Muscle layer of duodenum (tissue), 2 donors: ENCODE measurements around the gene TYSND1.

Source experiments
- H3K27ac ChIP-seq: one replicate; pipeline ENCODE4 v1.7.0; 2013; ENCODE audit warnings: mild to moderate bottlenecking, low read length
- H3K27me3 ChIP-seq: one replicate; pipeline ENCODE4 v1.7.0; 2013; ENCODE audit warnings: low read depth, mild to moderate bottlenecking, control low read depth, low read length
- H3K36me3 ChIP-seq, 2 donors: one replicate each; pipeline ENCODE4 v1.7.0; 2013; ENCODE audit warnings: low read length in 2 of 2, control low read depth in 1 of 2, mild to moderate bottlenecking in 1 of 2; ENCODE audit not compliant: insufficient read depth in 2 of 2, control insufficient read depth in 1 of 2
- H3K4me1 ChIP-seq, 2 donors: one replicate each; pipeline ENCODE4 v1.7.0; 2013; ENCODE audit warnings: low read length in 2 of 2, mild to moderate bottlenecking in 2 of 2, control low read depth in 1 of 2, moderate library complexity in 1 of 2; ENCODE audit not compliant: insufficient read depth in 2 of 2, control insufficient read depth in 1 of 2
- H3K4me3 ChIP-seq, 2 donors: one replicate each; pipeline ENCODE4 v1.7.0; 2013; ENCODE audit warnings: low read length in 2 of 2, low read depth in 1 of 2, mild to moderate bottlenecking in 1 of 2
- H3K9me3 ChIP-seq, 2 donors: one replicate each; pipeline ENCODE4 v1.7.0; 2013; ENCODE audit warnings: low read length in 2 of 2, control low read depth in 1 of 2, mild to moderate bottlenecking in 1 of 2; ENCODE audit not compliant: control insufficient read depth in 1 of 2
- donor health status: healthy.

Gene TYSND1

GRCh38 chr10:70144372-70145110 is 2.0 kb downstream of the TYSND1 start:
- Histone ChIP-seq H3K27ac (no peak overlapping the region), H3K4me1 (peaks cover 12 to 16% of the 10 kb centered on the region in 2 donors), H3K9me3 (no peaks in the 10 kb centered on the region), H3K27me3 (no peaks in the 10 kb centered on the region), H3K36me3 (peaks cover 2 to 14% of the 10 kb centered on the region in 2 donors), H3K4me3 (peak overlapping the region; percentile 66 to 87)

GRCh38 chr10:70142555-70142954 is 3.9 kb downstream of the TYSND1 start:
- Histone ChIP-seq H3K4me3 (no peak overlapping the region), H3K9me3 (no peaks in the 10 kb centered on the region), H3K36me3 (peaks cover 7 to 13% of the 10 kb centered on the region in 2 donors), H3K27me3 (no peaks in the 10 kb centered on the region), H3K27ac (no peak overlapping the region), H3K4me1 (peaks cover 12 to 16% of the 10 kb centered on the region in 2 donors)

DNA sequence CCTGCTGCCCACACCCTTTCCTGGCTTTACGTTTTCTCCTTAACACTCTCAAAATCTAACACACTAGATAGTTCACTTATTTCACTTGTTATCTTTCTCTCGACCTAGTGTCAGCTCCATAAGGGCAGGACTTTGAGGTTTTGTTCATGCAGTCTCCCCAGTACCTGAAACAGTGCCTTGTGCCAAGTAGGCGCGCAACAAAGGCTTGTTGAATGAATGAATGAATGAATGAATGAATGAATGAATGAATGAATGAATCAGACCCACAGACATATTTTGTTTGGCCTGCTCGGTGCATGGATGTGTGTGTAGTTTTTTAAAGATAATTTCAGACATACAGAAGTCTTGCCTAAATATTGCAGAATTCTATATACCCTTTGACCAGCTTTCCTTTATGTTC is 6.2 kb downstream of the TYSND1 start:
- Histone ChIP-seq H3K36me3 (peaks cover 7 to 13% of the 10 kb centered on the region in 2 donors), H3K9me3 (no peaks in the 10 kb centered on the region), H3K4me3 (no peak overlapping the region), H3K4me1 (peaks cover 7 to 10% of the 10 kb centered on the region in 2 donors), H3K27me3 (no peaks in the 10 kb centered on the region), H3K27ac (no peak overlapping the region)

GRCh38 chr10:70139997-70140250 is 6.6 kb downstream of the TYSND1 start:
- Histone ChIP-seq H3K4me3 (no peak overlapping the region), H3K36me3 (peaks cover 7 to 13% of the 10 kb centered on the region in 2 donors), H3K4me1 (peaks cover 5 to 7% of the 10 kb centered on the region in 2 donors), H3K27me3 (no peaks in the 10 kb centered on the region), H3K27ac (no peak overlapping the region), H3K9me3 (no peaks in the 10 kb centered on the region)

DNA sequence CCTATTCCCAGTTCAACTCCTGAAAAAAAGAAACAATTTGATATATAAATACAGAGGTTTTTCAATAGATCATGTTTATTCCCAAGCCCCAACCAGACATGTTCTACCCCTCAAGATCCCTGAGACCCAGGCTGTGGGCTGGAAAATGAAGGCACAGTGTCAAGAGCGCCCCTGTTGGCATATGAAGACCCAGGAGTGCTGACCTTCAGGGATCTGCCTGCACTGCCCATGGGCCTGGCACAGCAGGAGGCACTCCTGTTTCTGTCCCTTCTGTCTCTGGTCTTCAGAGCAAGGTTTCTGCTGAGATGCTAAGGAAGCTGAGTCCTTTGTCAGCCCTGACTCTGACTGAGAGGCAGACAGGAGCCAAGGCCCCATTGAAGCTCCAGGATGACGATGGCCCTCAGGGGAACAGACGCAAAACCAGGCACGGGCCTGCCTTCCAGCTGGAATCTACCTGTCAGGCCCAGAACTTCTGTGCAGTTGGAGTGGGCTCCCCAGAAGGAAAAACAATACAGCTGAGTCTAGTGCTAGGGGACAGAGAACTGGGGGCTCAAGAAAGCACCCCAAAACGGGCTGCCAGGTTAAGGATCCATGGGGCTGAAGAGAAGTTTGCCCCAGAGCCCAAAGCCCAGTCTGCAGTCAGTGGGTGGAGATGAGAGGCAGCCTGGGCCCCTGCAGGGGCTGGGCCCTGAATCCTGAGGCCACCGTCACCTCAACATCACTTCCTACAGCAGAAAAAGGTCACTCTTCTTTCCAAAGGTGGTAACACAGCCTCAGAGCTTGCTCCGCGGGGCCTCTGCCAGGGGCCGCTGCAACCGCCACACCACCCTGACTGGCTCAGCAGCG is 7.1 kb downstream of the TYSND1 start:
- H3K9me3 ChIP-seq = no peaks in the 10 kb centered on the region
- no peaks in the 10 kb centered on the region for H3K27me3 ChIP-seq
- H3K36me3 ChIP-seq = peaks cover 7 to 13% of the 10 kb centered on the region in 2 donors
- H3K4me1 ChIP-seq = peaks cover 0 to 2% of the 10 kb centered on the region in 2 donors
- H3K27ac ChIP-seq = no peak overlapping the region
- H3K4me3 ChIP-seq = no peak overlapping the region

DNA sequence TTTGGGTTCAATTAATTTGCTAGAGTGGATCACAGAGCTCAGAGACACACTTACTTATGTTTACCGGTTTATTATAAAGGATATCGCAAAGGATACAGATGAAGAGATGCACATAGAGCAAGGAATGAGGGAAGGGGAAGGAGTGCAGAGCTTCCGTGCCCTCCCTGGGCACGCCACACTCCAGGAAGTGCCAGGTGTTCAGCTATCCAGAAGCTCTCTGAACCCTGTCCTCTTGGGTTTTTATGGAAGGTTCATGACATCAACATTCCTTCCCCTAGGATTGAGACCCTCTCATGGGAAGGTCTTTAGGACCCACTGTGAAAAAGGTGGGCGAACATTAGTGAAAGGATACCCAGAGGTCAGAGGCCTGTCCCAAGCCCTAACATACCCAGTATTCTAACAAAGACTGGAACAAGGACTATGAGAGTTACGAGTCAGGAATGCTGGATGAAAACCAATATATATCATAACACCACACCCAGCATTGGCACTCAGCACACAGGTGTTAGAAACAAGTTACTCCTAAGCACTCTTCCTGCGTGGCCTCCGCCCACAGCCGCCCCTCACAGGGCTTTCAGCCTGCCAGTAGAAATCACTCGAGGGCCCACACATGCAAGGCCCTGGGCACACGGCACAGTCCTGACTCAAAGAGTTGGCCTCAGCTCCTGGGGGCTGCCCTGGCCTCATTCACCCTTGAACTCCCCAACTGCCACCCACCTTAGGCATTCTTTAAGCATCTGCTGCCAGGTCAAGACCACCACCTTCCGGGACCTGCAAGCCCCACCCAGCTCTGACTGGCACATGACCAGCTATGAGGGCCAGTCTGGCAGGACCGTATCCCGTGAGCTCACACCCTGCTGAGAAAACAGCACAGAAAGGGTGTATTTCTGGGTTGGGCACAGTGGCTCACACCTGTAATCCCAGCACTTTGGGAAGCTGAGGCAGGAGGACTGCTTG is 8.3 kb downstream of the TYSND1 start:
- H3K27ac ChIP-seq = no peak overlapping the region
- no peaks in the 10 kb centered on the region for H3K9me3 ChIP-seq
- H3K4me3 ChIP-seq = no peak overlapping the region
- H3K4me1 ChIP-seq = peaks cover 0 to 3% of the 10 kb centered on the region in 2 donors
- H3K36me3 ChIP-seq = peaks cover 7 to 13% of the 10 kb centered on the region in 2 donors
- H3K27me3 ChIP-seq = no peaks in the 10 kb centered on the region

- H3K27ac ChIP-seq = no peak overlapping the region
- no peaks in the 10 kb centered on the region for H3K27me3 ChIP-seq
- H3K36me3 ChIP-seq = peaks cover 7 to 13% of the 10 kb centered on the region in 2 donors
- H3K4me1 ChIP-seq = peaks cover 0 to 6% of the 10 kb centered on the region in 2 donors
- no peaks in the 10 kb centered on the region for H3K9me3 ChIP-seq
- H3K4me3 ChIP-seq = no peak overlapping the region
Observed at GRCh38 chr10:70137135-70137534, 9.4 kb downstream of the TYSND1 start.

- Histone ChIP-seq H3K4me1 (peaks cover 3 to 17% of the 10 kb centered on the region in 2 donors), H3K4me3 (no peak overlapping the region), H3K27ac (no peak overlapping the region), H3K36me3 (peaks cover 7 to 13% of the 10 kb centered on the region in 2 donors), H3K27me3 (no peaks in the 10 kb centered on the region), H3K9me3 (no peaks in the 10 kb centered on the region)
Observed at GRCh38 chr10:70135684-70136083, 10.8 kb downstream of the TYSND1 start.

DNA sequence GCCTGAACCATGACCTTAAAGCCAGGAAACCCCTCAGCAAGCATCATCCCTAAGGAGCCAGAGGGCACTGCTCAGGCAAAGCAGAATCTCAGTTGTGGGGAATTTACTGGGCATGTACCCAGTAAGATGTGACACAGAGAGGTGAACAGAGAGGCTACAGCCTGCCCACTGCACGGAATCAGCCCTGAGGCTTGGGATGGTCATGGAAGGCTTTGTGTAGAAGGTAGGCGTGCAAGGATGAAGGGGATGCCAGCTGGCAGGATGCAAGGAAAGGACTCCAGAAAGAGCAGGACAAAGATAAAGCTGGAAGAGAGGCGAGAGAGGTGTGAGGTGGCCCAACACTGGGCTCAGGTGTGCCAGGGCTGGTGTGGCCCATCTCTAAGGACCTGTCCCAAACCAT is 11.5 kb downstream of the TYSND1 start:
- H3K27me3 ChIP-seq = no peaks in the 10 kb centered on the region
- no peak overlapping the region for H3K27ac ChIP-seq
- peaks cover 3 to 17% of the 10 kb centered on the region in 2 donors for H3K4me1 ChIP-seq
- H3K9me3 ChIP-seq = no peaks in the 10 kb centered on the region
- H3K36me3 ChIP-seq = peaks cover 7 to 13% of the 10 kb centered on the region in 2 donors
- H3K4me3 ChIP-seq = no peak overlapping the region

DNA sequence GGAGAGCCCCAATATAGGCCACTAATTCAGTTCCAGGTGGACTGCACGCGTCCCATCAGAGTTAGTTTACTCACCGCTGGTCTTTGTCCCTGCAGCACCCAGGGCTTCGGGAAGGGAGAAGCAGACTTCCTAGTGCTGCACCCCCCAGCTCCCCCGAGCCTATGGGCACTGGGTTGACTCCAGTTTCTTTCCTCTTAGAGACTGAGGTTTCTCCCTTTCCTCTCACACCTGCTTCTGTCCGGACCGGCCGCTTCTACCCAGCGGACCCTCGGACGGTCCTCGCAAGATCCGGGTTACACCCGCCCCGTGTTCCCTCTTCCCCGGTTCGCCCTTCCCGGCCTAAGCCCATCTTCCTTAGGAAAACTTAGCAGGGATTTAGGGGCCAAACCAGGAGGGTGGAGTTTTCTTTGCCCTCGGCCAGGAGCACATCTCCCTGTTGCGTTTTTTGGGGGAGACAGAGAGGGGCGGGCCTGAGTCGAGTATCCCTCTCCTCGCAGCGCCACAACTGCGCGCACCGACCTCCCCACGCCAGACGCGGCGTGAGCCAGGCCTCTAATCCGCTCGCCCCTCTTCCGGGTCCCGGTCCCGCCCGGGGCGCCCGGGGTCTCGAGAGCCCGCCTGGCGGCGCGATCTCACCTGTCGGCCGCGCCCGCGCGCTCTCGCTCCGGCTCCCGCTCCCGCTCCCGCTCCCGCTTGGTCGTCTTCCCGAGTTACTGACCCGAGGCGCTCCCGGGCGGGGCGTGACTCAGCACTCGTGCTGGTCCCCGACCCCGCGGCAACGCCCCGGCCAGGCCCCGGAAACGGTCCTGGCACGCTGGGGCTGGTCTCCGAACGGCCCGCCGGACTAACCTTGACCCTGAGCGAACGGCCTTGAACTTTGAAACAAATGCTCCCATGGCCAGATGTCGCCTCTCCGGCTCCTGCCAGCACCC is 14.1 kb downstream of the TYSND1 start, which contains the start of gene AIFM2:
TSS of gene AIFM2 (minus strand) at position 728 of the 932 bp plus-strand sequence. CDS start 8,741 bp downstream, outside the sequence.
- Histone ChIP-seq H3K27ac (peak within 1 kb of the TSS; percentile 67), H3K27me3 (no peaks in the 10 kb centered on the region), H3K4me1 (peaks cover 3 to 17% of the 10 kb centered on the region in 2 donors), H3K9me3 (no peaks in the 10 kb centered on the region), H3K36me3 (no peaks in the 10 kb centered on the region), H3K4me3 (peak within 1 kb of the TSS; percentile 78 to 81)
